ENCODE results near the gene DIRAS2.
A peak's percentile ranks its signal among the peaks of the same experiment; 100 is the strongest.

The DIRAS2 gene, protein sequence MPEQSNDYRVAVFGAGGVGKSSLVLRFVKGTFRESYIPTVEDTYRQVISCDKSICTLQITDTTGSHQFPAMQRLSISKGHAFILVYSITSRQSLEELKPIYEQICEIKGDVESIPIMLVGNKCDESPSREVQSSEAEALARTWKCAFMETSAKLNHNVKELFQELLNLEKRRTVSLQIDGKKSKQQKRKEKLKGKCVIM

DNA sequence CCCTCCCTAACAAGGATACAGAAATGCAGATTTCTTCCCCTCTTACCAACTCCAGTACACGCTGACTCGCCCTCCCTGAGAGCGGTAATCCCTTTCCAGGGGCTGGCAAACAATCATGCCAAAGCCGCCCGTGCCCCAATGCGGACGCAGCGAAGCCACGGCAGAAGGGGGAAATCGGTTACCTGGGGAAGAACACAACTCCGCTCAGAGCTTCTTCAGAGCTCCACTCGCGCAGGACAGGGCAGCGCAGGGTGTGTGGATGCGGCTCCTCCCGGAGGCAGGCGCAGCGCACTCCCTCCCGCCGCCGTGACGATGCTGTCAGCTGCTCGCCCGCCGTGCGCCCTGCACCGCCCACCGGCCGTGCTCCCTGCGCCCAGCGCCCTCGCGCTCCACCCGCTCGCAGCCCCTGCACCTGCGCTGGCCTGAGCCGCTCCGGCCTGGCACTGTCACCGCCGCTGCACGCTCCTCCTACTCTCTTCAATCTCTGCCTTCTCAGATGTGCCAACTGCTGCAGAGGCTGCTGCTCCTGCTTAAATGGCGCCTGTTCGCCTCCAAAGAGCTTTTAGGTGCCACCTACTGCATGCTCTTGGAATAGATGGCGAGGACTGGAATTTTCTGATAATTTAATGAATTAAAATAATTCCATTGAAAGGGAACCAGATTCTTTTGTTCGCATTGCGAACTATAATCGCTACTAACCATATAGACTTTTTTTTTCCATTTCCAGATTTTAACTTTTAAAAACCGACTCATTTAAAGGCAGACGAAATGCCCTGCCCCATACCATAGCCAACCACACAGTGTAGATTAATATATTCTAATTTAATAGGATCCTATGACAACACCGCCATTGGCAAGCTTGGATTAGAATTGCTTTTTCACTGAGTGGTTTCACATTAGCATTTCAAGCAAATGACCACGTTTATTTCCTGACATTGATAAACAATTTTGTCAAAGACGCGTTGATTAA lies at the start of gene DIRAS2:
Gene DIRAS2, minus strand, starts transcription at position 255 of the 970 bp plus-strand sequence. CDS start 28,997 bp downstream, outside the sequence.
- ChIA-PET CTCF (interaction anchor here (0.6 kb wide), 1 partner anchor 800 kb away, joined by 4 read pairs; no protein-coding TSS in a partner anchor), POLR2A (no interaction called here)
- TF ChIP-seq L3MBTL2 (conservative IDR thresholded peaks at IDR 0.05) (peak; percentile 52; the same call in 1 of the 2 replicates), SP1 (IDR thresholded peaks at IDR 0.05) (no peak)
- DNase-seq (ENCODE audit: extremely low spot score): peak; percentile 67

DNA sequence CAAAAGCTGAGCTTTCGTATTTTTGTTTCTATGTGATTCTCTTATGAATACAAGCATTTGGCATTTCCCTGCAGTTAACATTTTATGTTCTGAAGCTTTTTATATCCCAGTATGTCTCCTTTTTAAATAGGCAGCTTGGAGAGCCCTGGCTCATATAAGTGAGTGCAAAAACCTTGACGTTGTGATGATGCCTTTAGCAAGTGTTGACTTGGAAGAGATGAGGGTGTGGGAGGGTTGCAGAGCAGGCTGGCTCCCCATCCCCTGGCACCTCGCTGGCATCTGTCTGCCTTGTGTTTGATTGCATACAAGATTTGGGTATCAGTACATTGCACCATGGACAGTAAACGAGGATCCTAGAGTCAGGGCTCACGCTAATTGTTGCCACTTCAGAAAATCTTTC lies 42.1 kb upstream of the DIRAS2 start:
- ChIA-PET CTCF (no interaction called here), POLR2A (no interaction called here)
- TF ChIP-seq TARDBP (IDR thresholded peaks at IDR 0.05) (no peak), HDGF (IDR thresholded peaks at IDR 0.05; ENCODE audit: borderline replicate concordance) (no peak), NFRKB (IDR thresholded peaks at IDR 0.05) (no peak), L3MBTL2 (conservative IDR thresholded peaks at IDR 0.05) (no peak), FOXA1 (IDR thresholded peaks at IDR 0.05) (no peak), LEF1 (IDR thresholded peaks at IDR 0.05; ENCODE audit: borderline replicate concordance) (no peak), FOXK2 (IDR thresholded peaks at IDR 0.05) (no peak), FOXM1 (IDR thresholded peaks at IDR 0.05; ENCODE audit: borderline replicate concordance) (no peak), ELF4 (IDR thresholded peaks at IDR 0.05) (no peak), BHLHE40 (IDR thresholded peaks at IDR 0.05; ENCODE audit: borderline replicate concordance) (no peak), SP1 (IDR thresholded peaks at IDR 0.05) (no peak), ZNF384 (IDR thresholded peaks at IDR 0.05) (no peak), SUZ12 (IDR thresholded peaks at IDR 0.05) (no peak), ARNT (IDR thresholded peaks at IDR 0.05) (no peak), CTBP1 (IDR thresholded peaks at IDR 0.05; ENCODE audit: borderline replicate concordance) (no peak)
- TF ChIP-seq, protein P1, sequence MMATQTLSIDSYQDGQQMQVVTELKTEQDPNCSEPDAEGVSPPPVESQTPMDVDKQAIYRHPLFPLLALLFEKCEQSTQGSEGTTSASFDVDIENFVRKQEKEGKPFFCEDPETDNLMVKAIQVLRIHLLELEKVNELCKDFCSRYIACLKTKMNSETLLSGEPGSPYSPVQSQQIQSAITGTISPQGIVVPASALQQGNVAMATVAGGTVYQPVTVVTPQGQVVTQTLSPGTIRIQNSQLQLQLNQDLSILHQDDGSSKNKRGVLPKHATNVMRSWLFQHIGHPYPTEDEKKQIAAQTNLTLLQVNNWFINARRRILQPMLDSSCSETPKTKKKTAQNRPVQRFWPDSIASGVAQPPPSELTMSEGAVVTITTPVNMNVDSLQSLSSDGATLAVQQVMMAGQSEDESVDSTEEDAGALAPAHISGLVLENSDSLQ (IDR thresholded peaks at IDR 0.05): no peak
- DNase-seq (ENCODE audit: extremely low spot score): no peak

DNA sequence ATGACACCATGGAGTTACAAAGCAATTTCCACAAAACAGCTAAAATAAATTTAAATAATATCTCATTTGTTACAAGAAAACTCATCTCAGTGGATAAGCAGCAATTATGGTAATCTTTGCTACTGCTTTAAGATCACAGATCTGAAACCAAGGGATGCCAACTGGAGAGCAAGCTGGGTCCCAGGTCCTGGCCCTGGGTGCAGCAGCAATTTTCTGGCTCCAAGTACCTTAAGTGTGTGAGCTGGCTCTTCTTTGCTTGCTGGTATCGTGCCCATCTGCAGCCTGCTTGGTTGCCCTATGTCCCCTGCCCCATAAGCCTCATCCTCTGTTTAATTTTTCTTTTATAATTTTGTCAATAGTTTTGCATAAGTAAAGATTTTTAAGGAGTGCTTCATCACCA lies 41.5 kb upstream of the DIRAS2 start:
- CTCF ChIA-PET: no interaction called here
- no peak for TF ChIP-seq FOXA1 (IDR thresholded peaks at IDR 0.05)
- no peak for TF ChIP-seq TARDBP (IDR thresholded peaks at IDR 0.05)
- TF ChIP-seq, protein P1 (IDR thresholded peaks at IDR 0.05): no peak
- no peak for TF ChIP-seq LEF1 (IDR thresholded peaks at IDR 0.05; ENCODE audit: borderline replicate concordance)
- TF ChIP-seq ARNT (IDR thresholded peaks at IDR 0.05): no peak
- no peak for TF ChIP-seq HDGF (IDR thresholded peaks at IDR 0.05; ENCODE audit: borderline replicate concordance)
- no peak for TF ChIP-seq ELF4 (IDR thresholded peaks at IDR 0.05)
- TF ChIP-seq SUZ12 (IDR thresholded peaks at IDR 0.05): no peak
- TF ChIP-seq FOXM1 (IDR thresholded peaks at IDR 0.05; ENCODE audit: borderline replicate concordance): no peak
- TF ChIP-seq BHLHE40 (IDR thresholded peaks at IDR 0.05; ENCODE audit: borderline replicate concordance): no peak
- no peak for TF ChIP-seq ZNF384 (IDR thresholded peaks at IDR 0.05)
- TF ChIP-seq SP1 (IDR thresholded peaks at IDR 0.05): no peak
- TF ChIP-seq CTBP1 (IDR thresholded peaks at IDR 0.05; ENCODE audit: borderline replicate concordance): no peak
- no peak for TF ChIP-seq L3MBTL2 (conservative IDR thresholded peaks at IDR 0.05)
- TF ChIP-seq NFRKB (IDR thresholded peaks at IDR 0.05): no peak
- POLR2A ChIA-PET: no interaction called here
- no peak for DNase-seq (ENCODE audit: extremely low spot score)

DNA sequence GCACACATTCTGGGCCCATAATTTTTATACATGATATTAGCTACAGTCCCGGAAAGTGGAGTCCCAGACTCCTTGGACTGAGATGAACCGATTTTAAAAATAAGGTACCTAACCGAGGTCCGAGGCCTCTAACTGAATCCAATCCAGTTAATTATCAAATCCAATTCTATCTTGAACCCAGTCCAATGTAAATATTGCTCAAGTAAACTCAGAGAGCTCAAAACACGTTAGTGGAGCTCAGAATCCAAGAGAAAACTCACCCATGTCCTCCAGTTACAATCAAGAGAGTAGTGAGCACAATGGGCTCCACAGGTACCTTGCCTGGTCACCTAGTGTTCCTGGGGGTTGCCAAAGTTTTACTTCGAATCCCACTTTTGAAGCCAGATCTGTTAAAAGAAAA lies 37.9 kb upstream of the DIRAS2 start:
- POLR2A ChIA-PET: no interaction called here
- TF ChIP-seq HDGF (IDR thresholded peaks at IDR 0.05; ENCODE audit: borderline replicate concordance) (no peak), FOXM1 (IDR thresholded peaks at IDR 0.05; ENCODE audit: borderline replicate concordance) (no peak), ZNF384 (IDR thresholded peaks at IDR 0.05) (no peak), SUZ12 (IDR thresholded peaks at IDR 0.05) (no peak), NFRKB (IDR thresholded peaks at IDR 0.05) (no peak), LEF1 (IDR thresholded peaks at IDR 0.05; ENCODE audit: borderline replicate concordance) (no peak), SP1 (IDR thresholded peaks at IDR 0.05) (no peak), ELF4 (IDR thresholded peaks at IDR 0.05) (no peak), BHLHE40 (IDR thresholded peaks at IDR 0.05; ENCODE audit: borderline replicate concordance) (no peak), FOXA1 (IDR thresholded peaks at IDR 0.05) (no peak)
- no peak for DNase-seq (ENCODE audit: extremely low spot score)
- CTCF ChIA-PET: no interaction called here

DNA sequence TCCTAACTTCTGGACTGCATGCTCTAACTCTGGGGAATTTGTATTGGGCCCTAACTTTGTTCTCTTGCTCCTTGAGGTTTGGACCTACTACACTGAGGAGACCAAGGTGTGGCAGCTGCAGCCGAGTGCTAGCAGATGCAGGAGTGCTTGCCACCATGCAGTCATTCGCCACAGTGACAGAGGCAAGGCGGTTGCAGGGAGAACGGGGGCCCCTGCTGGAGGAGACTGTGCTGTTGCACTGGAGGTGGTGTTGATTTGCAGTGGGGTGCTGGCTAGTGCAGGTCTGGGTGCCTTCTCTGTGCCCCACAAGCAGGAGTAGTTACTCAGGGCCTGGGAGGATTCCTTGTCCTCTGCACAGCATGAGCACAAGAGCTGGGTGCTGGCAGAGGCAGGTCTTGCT lies 22.4 kb upstream of the DIRAS2 start:
- POLR2A ChIA-PET: no interaction called here
- TF ChIP-seq CTBP1 (IDR thresholded peaks at IDR 0.05; ENCODE audit: borderline replicate concordance) (no peak), HDGF (IDR thresholded peaks at IDR 0.05; ENCODE audit: borderline replicate concordance) (no peak), ELF4 (IDR thresholded peaks at IDR 0.05) (no peak), FOXK2 (IDR thresholded peaks at IDR 0.05) (no peak), FOXA1 (IDR thresholded peaks at IDR 0.05) (no peak), ZNF384 (IDR thresholded peaks at IDR 0.05) (no peak), ARNT (IDR thresholded peaks at IDR 0.05) (no peak), LEF1 (IDR thresholded peaks at IDR 0.05; ENCODE audit: borderline replicate concordance) (no peak), SP1 (IDR thresholded peaks at IDR 0.05) (no peak), FOXM1 (IDR thresholded peaks at IDR 0.05; ENCODE audit: borderline replicate concordance) (no peak), BHLHE40 (IDR thresholded peaks at IDR 0.05; ENCODE audit: borderline replicate concordance) (no peak), SUZ12 (IDR thresholded peaks at IDR 0.05) (no peak), TARDBP (IDR thresholded peaks at IDR 0.05) (no peak), NFRKB (IDR thresholded peaks at IDR 0.05) (no peak), L3MBTL2 (conservative IDR thresholded peaks at IDR 0.05) (no peak)
- TF ChIP-seq, protein P1 (IDR thresholded peaks at IDR 0.05): no peak
- no peak for DNase-seq (ENCODE audit: extremely low spot score)
- CTCF ChIA-PET: no interaction called here
